ENCODE data around the gene GNAT1.

DNA sequence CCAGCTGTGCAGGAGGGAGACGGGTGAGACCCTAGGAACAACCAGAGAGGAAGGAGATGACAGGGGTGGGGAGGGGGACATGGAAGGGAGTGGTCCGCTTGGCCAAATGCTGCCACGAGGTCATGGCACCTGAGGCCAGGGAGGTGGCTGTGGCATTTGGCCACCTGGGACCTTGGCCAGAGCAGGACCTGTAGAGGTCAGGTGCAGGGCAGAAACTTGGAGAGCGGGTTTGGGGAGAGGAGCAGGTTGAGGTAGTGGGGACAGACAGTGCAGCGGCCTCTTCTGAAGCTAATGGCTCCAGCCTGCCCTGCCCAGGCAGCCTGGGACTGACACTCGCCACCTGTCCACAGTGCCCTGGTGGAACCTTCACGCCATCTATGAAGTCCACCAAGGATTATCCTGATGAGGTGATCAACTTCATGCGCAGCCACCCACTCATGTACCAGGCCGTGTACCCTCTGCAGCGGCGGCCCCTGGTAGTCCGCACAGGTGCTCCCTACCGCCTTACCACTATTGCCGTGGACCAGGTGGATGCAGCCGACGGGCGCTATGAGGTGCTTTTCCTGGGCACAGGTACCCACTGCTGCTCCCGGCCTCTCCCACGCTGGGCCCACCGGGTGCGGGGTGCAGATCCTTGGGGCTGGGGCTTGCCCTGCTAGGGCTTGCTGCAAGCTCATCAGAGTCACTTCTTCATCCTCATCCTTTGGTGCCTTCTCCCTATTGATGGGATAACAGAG, 7.0 kb upstream of the GNAT1 start:
- no peak for TF ChIP-seq POLR2A (IDR thresholded peaks at IDR 0.05; ENCODE audit: low read depth, low read length)
- TF ChIP-seq POLR2AphosphoS5 (IDR thresholded peaks at IDR 0.05; ENCODE audit: low read depth, low read length): no peak
- TF ChIP-seq TAF1 (IDR thresholded peaks at IDR 0.05; ENCODE audit: borderline replicate concordance, low read depth, low read length): no peak
